ENCODE results near the gene COL20A1. TPM values are rescaled to one million over a fixed set of nuclear protein-coding genes. Genes with fewer than 3 reads are reported as not detected.
"Not testable (repeated sequence)": the region's sequence is repeated elsewhere in the genome, so short reads cannot be mapped to it uniquely, and the experiment has no call there.

COL20A1 gene
- total RNA-seq, 1 donor from 2014 or later = not detected

GRCh38 chr20:63301671-63302070 is 8.7 kb downstream of the COL20A1 start:
- Histone ChIP-seq H3K4me1 (no peaks in the 10 kb centered on the region), H3K4me3 (no peak overlapping the region), H3K9me3 (no peaks in the 10 kb centered on the region), H3K27ac (no peak overlapping the region), H3K27me3 (peaks cover 3% of the 10 kb centered on the region), H3K36me3 (no peaks in the 10 kb centered on the region)
- DNase-seq (ENCODE audit: extremely low spot score in 2 of 2) = no peak
- intact Hi-C loops (cut with DNase I) = no loop called here
- no peak for TF ChIP-seq POLR2AphosphoS5 (IDR thresholded peaks at IDR 0.05; ENCODE audit: insufficient read depth in 1 of 2, low read depth in 1 of 2)
- TF ChIP-seq POLR2A (IDR thresholded peaks at IDR 0.05) = no peak
- no peak for TF ChIP-seq CTCF (IDR thresholded peaks at IDR 0.05)

- TF ChIP-seq POLR2A (IDR thresholded peaks at IDR 0.05) (no peak), CTCF (IDR thresholded peaks at IDR 0.05) (no peak), POLR2AphosphoS5 (IDR thresholded peaks at IDR 0.05; ENCODE audit: insufficient read depth in 1 of 2, low read depth in 1 of 2) (no peak)
- DNase-seq (ENCODE audit: extremely low spot score in 2 of 2) = no peak
- Histone ChIP-seq H3K4me3 (no peak overlapping the region), H3K9me3 (no peaks in the 10 kb centered on the region), H3K27me3 (no peaks in the 10 kb centered on the region), H3K4me1 (no peaks in the 10 kb centered on the region), H3K36me3 (no peaks in the 10 kb centered on the region), H3K27ac (no peak overlapping the region)
- intact Hi-C loops (cut with DNase I) = no loop called here
Measured at GRCh38 chr20:63303095-63303666, 10.2 kb downstream of the COL20A1 start.

- intact Hi-C loops (cut with DNase I) = no loop called here
Measured at GRCh38 chr20:63305393-63305792, 12.4 kb downstream of the COL20A1 start.

GRCh38 chr20:63305933-63306672 is 13.1 kb downstream of the COL20A1 start:
- DNase-seq (ENCODE audit: extremely low spot score in 2 of 2); intact Hi-C loops (cut with DNase I); H3K27me3 ChIP-seq: not testable (repeated sequence)

More at GRCh38 chr20:63305393-63305792, 12.4 kb downstream of the COL20A1 start:
- no peak for DNase-seq (ENCODE audit: extremely low spot score in 2 of 2)
- Histone ChIP-seq H3K27ac (no peak overlapping the region), H3K36me3 (no peaks in the 10 kb centered on the region), H3K4me1 (no peaks in the 10 kb centered on the region), H3K27me3 (no peaks in the 10 kb centered on the region), H3K9me3 (no peaks in the 10 kb centered on the region), H3K4me3 (no peak overlapping the region)
- TF ChIP-seq CTCF (IDR thresholded peaks at IDR 0.05) = no peak
- no peak for TF ChIP-seq POLR2AphosphoS5 (IDR thresholded peaks at IDR 0.05; ENCODE audit: insufficient read depth in 1 of 2, low read depth in 1 of 2)
- no peak for TF ChIP-seq POLR2A (IDR thresholded peaks at IDR 0.05)

GRCh38 chr20:63306673-63307537 is 13.9 kb downstream of the COL20A1 start:
- Histone ChIP-seq H3K27ac (no peak overlapping the region), H3K36me3 (no peaks in the 10 kb centered on the region), H3K4me3 (no peak overlapping the region), H3K9me3 (no peaks in the 10 kb centered on the region), H3K4me1 (no peaks in the 10 kb centered on the region), H3K27me3 (no peaks in the 10 kb centered on the region)
- no peak for DNase-seq (ENCODE audit: extremely low spot score in 2 of 2)
- TF ChIP-seq POLR2AphosphoS5 (IDR thresholded peaks at IDR 0.05; ENCODE audit: insufficient read depth in 1 of 2, low read depth in 1 of 2) = no peak
- no peak for TF ChIP-seq POLR2A (IDR thresholded peaks at IDR 0.05)
- no peak for TF ChIP-seq CTCF (IDR thresholded peaks at IDR 0.05)
- intact Hi-C loops (cut with DNase I) = no loop called here

More at GRCh38 chr20:63305933-63306672, 13.1 kb downstream of the COL20A1 start:
- not testable (repeated sequence) for H3K27ac ChIP-seq, H3K9me3 ChIP-seq, H3K36me3 ChIP-seq, H3K4me1 ChIP-seq, H3K4me3 ChIP-seq

Measured in vagina (tissue), 2 donors.